ENCODE results near the gene FARS2. TPM values are rescaled to one million over a fixed set of nuclear protein-coding genes. Genes with fewer than 3 reads are reported as not detected.

The FARS2 gene
- total RNA-seq, 4 donors from 2014 or later: 8.3 to 18.5 (median 13.0) TPM

DNA sequence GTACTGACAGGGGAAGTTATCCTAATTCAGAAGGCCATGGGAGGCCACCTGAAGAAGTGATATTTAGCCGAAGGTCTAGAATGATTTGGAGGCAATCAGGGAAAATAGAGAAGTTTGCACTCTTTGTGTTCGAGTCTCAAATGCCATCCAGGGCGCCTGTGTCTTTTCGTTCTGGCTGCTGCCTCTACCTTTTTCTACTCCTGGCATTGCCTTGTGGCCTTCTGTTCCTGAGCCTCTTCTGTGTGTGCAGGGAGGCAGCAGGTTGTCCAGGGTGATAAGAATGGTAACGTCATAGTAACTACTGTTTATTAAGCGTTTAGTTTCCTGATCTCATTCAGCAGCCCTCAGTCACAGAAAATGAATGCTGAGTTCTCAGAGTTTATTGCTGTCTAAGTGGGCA lies 252.1 kb downstream of the FARS2 start:
- H3K4me1 ChIP-seq: no peaks in the 10 kb centered on the region
- no peak overlapping the region for H3K27ac ChIP-seq
- H3K27me3 ChIP-seq: no peaks in the 10 kb centered on the region
- DNase-seq: no peak
- WGBS, 2 donors: 87 to 90% methylated on average over 6 of the region's 6 CpGs
- no peaks in the 10 kb centered on the region for H3K36me3 ChIP-seq
- TF ChIP-seq POLR2A (IDR thresholded peaks at IDR 0.05): no peak
- TF ChIP-seq, protein P1, sequence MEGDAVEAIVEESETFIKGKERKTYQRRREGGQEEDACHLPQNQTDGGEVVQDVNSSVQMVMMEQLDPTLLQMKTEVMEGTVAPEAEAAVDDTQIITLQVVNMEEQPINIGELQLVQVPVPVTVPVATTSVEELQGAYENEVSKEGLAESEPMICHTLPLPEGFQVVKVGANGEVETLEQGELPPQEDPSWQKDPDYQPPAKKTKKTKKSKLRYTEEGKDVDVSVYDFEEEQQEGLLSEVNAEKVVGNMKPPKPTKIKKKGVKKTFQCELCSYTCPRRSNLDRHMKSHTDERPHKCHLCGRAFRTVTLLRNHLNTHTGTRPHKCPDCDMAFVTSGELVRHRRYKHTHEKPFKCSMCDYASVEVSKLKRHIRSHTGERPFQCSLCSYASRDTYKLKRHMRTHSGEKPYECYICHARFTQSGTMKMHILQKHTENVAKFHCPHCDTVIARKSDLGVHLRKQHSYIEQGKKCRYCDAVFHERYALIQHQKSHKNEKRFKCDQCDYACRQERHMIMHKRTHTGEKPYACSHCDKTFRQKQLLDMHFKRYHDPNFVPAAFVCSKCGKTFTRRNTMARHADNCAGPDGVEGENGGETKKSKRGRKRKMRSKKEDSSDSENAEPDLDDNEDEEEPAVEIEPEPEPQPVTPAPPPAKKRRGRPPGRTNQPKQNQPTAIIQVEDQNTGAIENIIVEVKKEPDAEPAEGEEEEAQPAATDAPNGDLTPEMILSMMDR (IDR thresholded peaks at IDR 0.05): no peak
- no peaks in the 10 kb centered on the region for H3K9me3 ChIP-seq
- no peak overlapping the region for H3K4me3 ChIP-seq
- intact Hi-C loops (cut with DNase I): no loop called here

DNA sequence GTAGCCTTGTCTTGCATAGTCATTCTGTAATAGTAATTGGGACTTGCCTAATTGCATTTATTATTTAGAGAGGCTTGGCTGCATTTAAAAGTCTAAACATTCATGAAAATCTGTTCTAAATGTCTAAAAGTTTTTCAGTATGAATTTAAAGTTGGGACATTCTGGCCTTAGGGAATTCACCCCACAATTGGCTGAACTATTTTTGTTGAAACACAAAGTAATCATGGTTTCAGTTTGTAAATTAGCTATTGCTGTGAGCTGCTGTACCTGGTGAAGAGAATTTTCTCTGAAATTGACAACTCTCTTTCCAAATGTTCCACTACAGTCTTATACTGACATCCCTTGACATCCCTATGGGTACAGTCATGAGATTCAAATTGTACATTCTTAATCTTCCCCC lies 253.0 kb downstream of the FARS2 start:
- H3K4me3 ChIP-seq: no peak overlapping the region
- no peaks in the 10 kb centered on the region for H3K27me3 ChIP-seq
- intact Hi-C loops (cut with DNase I): no loop called here
- no peak for DNase-seq
- no peaks in the 10 kb centered on the region for H3K4me1 ChIP-seq
- no peak overlapping the region for H3K27ac ChIP-seq
- no peaks in the 10 kb centered on the region for H3K9me3 ChIP-seq
- TF ChIP-seq, protein P1 (IDR thresholded peaks at IDR 0.05): no peak
- no peak for TF ChIP-seq POLR2A (IDR thresholded peaks at IDR 0.05)
- no peaks in the 10 kb centered on the region for H3K36me3 ChIP-seq

DNA sequence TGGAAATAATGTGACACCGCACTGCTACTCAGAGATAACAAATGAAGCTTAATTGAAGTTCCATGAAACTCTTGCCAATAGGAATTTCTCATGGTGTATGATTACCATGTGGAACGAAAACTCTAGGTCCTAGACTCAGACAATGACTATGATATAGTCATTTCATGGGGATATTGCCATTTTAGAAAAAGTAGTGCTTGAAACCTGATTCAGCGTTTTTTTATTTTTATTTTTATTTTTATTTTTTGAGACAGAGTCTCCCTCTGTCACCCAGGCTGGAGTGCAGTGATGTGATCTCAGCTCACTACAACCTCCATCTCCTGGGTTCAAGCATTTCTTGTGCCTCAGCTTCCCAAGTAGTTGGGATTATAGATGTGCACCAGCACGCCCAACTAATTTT lies 253.9 kb downstream of the FARS2 start:
- no peak for DNase-seq
- Histone ChIP-seq H3K27ac (no peak overlapping the region), H3K27me3 (no peaks in the 10 kb centered on the region), H3K4me1 (no peaks in the 10 kb centered on the region), H3K36me3 (no peaks in the 10 kb centered on the region), H3K4me3 (no peak overlapping the region), H3K9me3 (no peaks in the 10 kb centered on the region)
- intact Hi-C loops (cut with DNase I): no loop called here
- 86 to 94% methylated on average over 4 of the region's 4 CpGs for WGBS, 2 donors
- no peak for TF ChIP-seq POLR2A (IDR thresholded peaks at IDR 0.05)
- TF ChIP-seq, protein P1 (IDR thresholded peaks at IDR 0.05): no peak

DNA sequence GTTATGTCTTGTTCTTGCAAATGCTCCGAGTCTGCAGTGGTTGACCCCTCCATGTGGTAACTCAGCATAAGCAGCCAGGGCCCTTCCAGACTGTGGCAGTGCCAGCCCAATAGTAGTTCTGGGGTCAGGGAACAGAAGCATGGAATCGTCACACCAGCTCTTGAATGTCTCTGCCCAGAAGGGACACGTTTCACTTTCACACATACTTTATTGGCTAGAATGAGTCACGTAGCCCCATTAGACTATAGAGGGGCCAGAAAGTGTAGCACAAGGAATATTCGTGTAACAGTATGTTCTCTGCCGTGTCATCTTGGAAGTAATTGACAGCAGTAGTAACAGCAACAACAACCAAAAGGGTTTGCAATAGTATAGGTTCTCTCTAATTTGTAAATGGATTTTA lies 254.7 kb downstream of the FARS2 start:
- no peaks in the 10 kb centered on the region for H3K36me3 ChIP-seq
- no peak overlapping the region for H3K27ac ChIP-seq
- no peak overlapping the region for H3K4me3 ChIP-seq
- intact Hi-C loops (cut with DNase I): no loop called here
- TF ChIP-seq, protein P1 (IDR thresholded peaks at IDR 0.05): no peak
- TF ChIP-seq POLR2A (IDR thresholded peaks at IDR 0.05): no peak
- DNase-seq: no peak
- H3K9me3 ChIP-seq: no peaks in the 10 kb centered on the region
- WGBS, 2 donors: 72 to 92% methylated on average over 6 of the region's 6 CpGs
- H3K4me1 ChIP-seq: peaks cover 0 to under 1% (median 0%) of the 10 kb centered on the region in 3 donors
- H3K27me3 ChIP-seq: no peaks in the 10 kb centered on the region

DNA sequence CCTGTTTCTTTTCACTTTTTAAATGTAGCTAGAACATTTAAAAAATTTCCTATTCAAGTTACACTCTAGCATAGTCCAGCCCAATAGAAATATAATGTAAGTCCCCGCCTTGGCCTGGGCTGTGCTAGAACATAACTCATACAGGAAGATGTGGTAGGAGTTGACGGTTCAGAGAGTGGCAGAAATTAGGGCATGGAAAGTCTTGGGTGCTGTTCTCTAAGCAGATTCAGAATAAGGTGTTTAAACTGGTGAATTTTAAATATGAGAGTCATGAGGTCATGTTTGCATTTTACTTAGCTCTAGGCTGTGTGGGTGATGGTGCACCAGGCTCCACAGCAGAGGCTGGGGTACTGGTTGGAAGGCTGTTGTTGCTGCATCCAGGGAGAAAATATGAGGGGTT lies 256.5 kb downstream of the FARS2 start:
- intact Hi-C loops (cut with DNase I): no loop called here
- Histone ChIP-seq H3K4me3 (no peak overlapping the region), H3K36me3 (no peaks in the 10 kb centered on the region), H3K9me3 (no peaks in the 10 kb centered on the region), H3K27me3 (no peaks in the 10 kb centered on the region), H3K4me1 (peaks cover 0 to 5% (median 0%) of the 10 kb centered on the region in 3 donors), H3K27ac (no peak overlapping the region)
- no peak for TF ChIP-seq POLR2A (IDR thresholded peaks at IDR 0.05)
- WGBS, 2 donors: 73 to 81% methylated on average over 2 of the region's 2 CpGs
- no peak for DNase-seq

DNA sequence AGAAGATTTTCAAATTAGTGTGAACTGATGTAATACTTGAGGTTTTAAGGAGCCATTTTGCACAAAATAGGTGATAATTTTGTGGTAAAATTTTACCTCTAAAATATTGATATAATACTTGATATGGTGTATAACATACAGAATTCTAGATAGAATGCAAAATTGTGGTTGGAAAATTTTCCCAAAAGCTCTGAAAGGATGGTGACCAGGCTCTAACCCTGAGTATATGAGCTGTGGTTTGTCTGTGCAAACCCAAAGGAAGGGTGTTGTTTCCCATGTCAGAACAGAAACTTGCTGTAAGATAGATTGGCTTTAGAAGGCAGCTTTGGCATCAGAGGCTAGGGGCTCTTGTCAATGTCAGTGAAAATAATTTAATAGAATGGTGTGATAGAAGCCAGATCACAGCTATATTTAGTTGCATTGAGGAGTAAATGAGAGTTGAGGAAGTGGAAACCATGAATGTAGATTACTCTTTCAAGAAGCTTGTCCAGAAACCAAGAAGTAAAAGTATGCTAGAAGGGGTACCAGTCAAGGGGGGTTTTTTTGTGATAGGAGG lies 257.7 kb downstream of the FARS2 start:
- Histone ChIP-seq H3K27me3 (no peaks in the 10 kb centered on the region), H3K4me3 (no peak overlapping the region), H3K9me3 (no peaks in the 10 kb centered on the region), H3K36me3 (no peaks in the 10 kb centered on the region), H3K27ac (no peak overlapping the region), H3K4me1 (peaks cover 0 to 5% (median 0%) of the 10 kb centered on the region in 3 donors)
- TF ChIP-seq, protein P1 (IDR thresholded peaks at IDR 0.05): no peak
- TF ChIP-seq POLR2A (IDR thresholded peaks at IDR 0.05): no peak
- intact Hi-C loops (cut with DNase I): no loop called here
- no peak for DNase-seq

Measured in esophagus squamous epithelium (tissue), 5 donors.